Ovary (tissue), 9 donors: ENCODE measurements around the gene MACO1. TPM values are rescaled to one million over a fixed set of nuclear protein-coding genes. Genes with fewer than 3 reads are reported as not detected.

Experiments used
- DNase-seq, 5 donors: peaks; one replicate each; pipeline ENCODE4 v3.0.0-alpha.2; 2019 to 2020
- H3K27ac ChIP-seq, 2 donors: fragments of 200-600 bp; one replicate each; pipeline versions ENCODE4 v1.5.1 to v1.8.0; 2019 to 2022
- H3K27me3 ChIP-seq: fragments of 200-600 bp; one replicate; pipeline ENCODE4 v1.8.0; 2022
- H3K36me3 ChIP-seq: fragments of 200-600 bp; sonication (generic); one replicate; pipeline ENCODE4 v1.5.1; 2019
- H3K4me1 ChIP-seq: one replicate; pipeline ENCODE4 v1.8.1; 2013; ENCODE audit warnings: mild to moderate bottlenecking, moderate library complexity; ENCODE audit not compliant: insufficient read depth
- H3K4me3 ChIP-seq: fragments of 200-600 bp; sonication (generic); one replicate; pipeline ENCODE4 v1.5.1; 2017
- H3K9me3 ChIP-seq, 2 donors: fragments of 200-600 bp in 1 of 2; sonication (generic) in 1 of 2; one replicate each; pipeline versions ENCODE4 v1.5.1 to v1.8.1; 2013 to 2019; ENCODE audit warnings: mild to moderate bottlenecking in 1 of 2, moderate library complexity in 1 of 2
- CTCF ChIP-seq, 3 donors: fragments of 450-650 bp in 2 of 3; fragments of 200-600 bp in 1 of 3; IDR thresholded peaks; one replicate each; pipeline versions ENCODE4 v1.5.1 to v1.8.0; 2016 to 2022; ENCODE audit warnings: antibody characterized with exemption in 3 of 3, mild to moderate bottlenecking in 1 of 3
- EP300 ChIP-seq: sonication (generic); formaldehyde crosslinking; IDR thresholded peaks from one replicate; pipeline ENCODE4 v1.6.1; 2017; ENCODE audit warnings: antibody characterized with exemption
- POLR2A ChIP-seq: fragments of 450-650 bp; IDR thresholded peaks from one replicate; pipeline ENCODE4 v1.6.1; 2017; ENCODE audit warnings: antibody characterized with exemption, mild to moderate bottlenecking, moderate library complexity
- WGBS, 3 donors: extraction: QIAGEN DNeasy Blood & Tissue Kit in 1 of 3; methylation state at CpG; one replicate each; pipeline versions ENCODE4 v1.1.5 to v1.1.7; 2013 to 2017; 5-methylcytosine and 5-hydroxymethylcytosine counted together
- intact Hi-C, 4 donors: fragments of 100-400 bp; cut with DNase I; formaldehyde crosslinking; loops; one replicate each; pipeline versions ENCODE4 v1.11.0 to v1.15.1; 2022 to 2023
- polyA plus RNA-seq, 2 donors: library from polyadenylated mRNA; stranded (reverse); fragments of 200-250 nt in 1 of 2; fragments of 350-450 nt in 1 of 2; fragmentation: Illumina TruSeq in 1 of 2; extraction: RNeasy Lipid Tissue Mini Kit (QIAGEN cat#74804) in 1 of 2; gene quantifications; one replicate each; pipeline ENCODE4 v1.2.3, GENCODE V29; 2013 to 2014
- total RNA-seq, 7 donors: library from RNA; depleted of rRNA in 2 of 7; stranded (reverse); fragments of >200 nt in 2 of 7; fragmentation: NEBNext Ultra II Directional in 3 of 7; extraction: Animal tissue kit (Norgen Biotek cat#: 25700) in 3 of 7; gene quantifications; one replicate each; pipeline versions ENCODE4 v1.1.0 to v1.2.4, GENCODE V29; 2016 to 2023
- donor health status: DM: no; HTN: no; CAD: no; lungs with moderate emphysema.
- donor health status: DM: no; HTN: no; CAD: no.
- donor health status: Bipolar disorder and iron deficiency.
- donor health status: DM: yes; HTN: yes; CAD: no.
- donor health status: DM: no; HTN: no; CAD: no.
- donor health status: DM: yes; HTN: yes; CAD: no.

Gene MACO1
- total and polyA plus RNA-seq, 9 donors = 14.1 to 30.4 (median 23.4) TPM

GRCh38 chr1:25531082-25531461 is 100.4 kb downstream of the MACO1 start:
- no peaks in the 10 kb centered on the region for H3K27me3 ChIP-seq
- intact Hi-C loops = no loop called here
- H3K4me1 ChIP-seq = no peaks in the 10 kb centered on the region
- no peak overlapping the region for H3K27ac ChIP-seq
- no peak for DNase-seq
- H3K36me3 ChIP-seq = no peaks in the 10 kb centered on the region
- no peak overlapping the region for H3K4me3 ChIP-seq
- no peaks in the 10 kb centered on the region for H3K9me3 ChIP-seq
- WGBS, 3 donors = 51 to 61% (median 60%) methylated on average over 11 of the region's 11 CpGs
- no peak for TF ChIP-seq EP300
- no peak for TF ChIP-seq POLR2A
- no peak for TF ChIP-seq CTCF (IDR thresholded peaks at IDR 0.05)

GRCh38 chr1:25532970-25533369 is 102.3 kb downstream of the MACO1 start:
- H3K27me3 ChIP-seq = no peaks in the 10 kb centered on the region
- no peaks in the 10 kb centered on the region for H3K36me3 ChIP-seq
- no peak for TF ChIP-seq CTCF (IDR thresholded peaks at IDR 0.05)
- TF ChIP-seq POLR2A = no peak
- no peak for TF ChIP-seq EP300
- no peak overlapping the region for H3K27ac ChIP-seq
- H3K9me3 ChIP-seq = no peaks in the 10 kb centered on the region
- 82 to 84% (median 82%) methylated on average over 3 of the region's 3 CpGs for WGBS, 3 donors
- no peak overlapping the region for H3K4me3 ChIP-seq
- intact Hi-C loops = no loop called here
- no peaks in the 10 kb centered on the region for H3K4me1 ChIP-seq
- no peak for DNase-seq

- DNase-seq = no peak
- TF ChIP-seq CTCF (IDR thresholded peaks at IDR 0.05) = no peak
- no peak for TF ChIP-seq POLR2A
- TF ChIP-seq EP300 = no peak
- Histone ChIP-seq H3K36me3 (no peaks in the 10 kb centered on the region), H3K27me3 (no peaks in the 10 kb centered on the region), H3K9me3 (no peaks in the 10 kb centered on the region), H3K4me3 (no peak overlapping the region), H3K4me1 (no peaks in the 10 kb centered on the region), H3K27ac (no peak overlapping the region)
- intact Hi-C loops = no loop called here
- WGBS, 3 donors = 78 to 85% (median 79%) methylated on average over 9 of the region's 9 CpGs
Measured at GRCh38 chr1:25533775-25534409, 103.2 kb downstream of the MACO1 start.

GRCh38 chr1:25534410-25534788 is 103.7 kb downstream of the MACO1 start:
- H3K4me1 ChIP-seq = no peaks in the 10 kb centered on the region
- intact Hi-C loops = no loop called here
- no peaks in the 10 kb centered on the region for H3K27me3 ChIP-seq
- no peak overlapping the region for H3K4me3 ChIP-seq
- H3K36me3 ChIP-seq = no peaks in the 10 kb centered on the region
- H3K9me3 ChIP-seq = no peaks in the 10 kb centered on the region
- TF ChIP-seq CTCF (IDR thresholded peaks at IDR 0.05) (no peak), EP300 (no peak), POLR2A (no peak)
- DNase-seq = no peak
- H3K27ac ChIP-seq = no peak overlapping the region
- WGBS, 3 donors = 93 to 100% (median 98%) methylated on average over 4 of the region's 4 CpGs
